ENCODE results near the gene MARK3.

The MARK3 gene

GRCh38 chr14:103528587-103529382 is 143.6 kb downstream of the MARK3 start, which contains the start of gene TRMT61A:
TSS of gene TRMT61A (plus strand) at chr14:103529196. CDS start at chr14:103529979, 783 bp downstream.
- DNase-seq (ENCODE audit: low read depth) = peak; percentile 89
- no peak for TF ChIP-seq CTCF (IDR thresholded peaks at IDR 0.05; ENCODE audit: insufficient read depth, low read depth, low read length, missing control alignments)
- H3K4me3 ChIP-seq (ENCODE audit: low read length) = peak within 1 kb of the TSS; percentile 95

- no peak for DNase-seq (ENCODE audit: low read depth)
- TF ChIP-seq CTCF (IDR thresholded peaks at IDR 0.05; ENCODE audit: insufficient read depth, low read depth, low read length, missing control alignments) = no peak
- peak overlapping the region; percentile 95 for H3K4me3 ChIP-seq (ENCODE audit: low read length)
Observed at GRCh38 chr14:103529383-103530365, 144.5 kb downstream of the MARK3 start.

- no peak for TF ChIP-seq CTCF (IDR thresholded peaks at IDR 0.05; ENCODE audit: insufficient read depth, low read depth, low read length, missing control alignments)
- DNase-seq (ENCODE audit: low read depth) = peak; percentile 34
- peak overlapping the region; percentile 95 for H3K4me3 ChIP-seq (ENCODE audit: low read length)
Observed at GRCh38 chr14:103530390-103530789, 145.2 kb downstream of the MARK3 start.

- no peak for TF ChIP-seq CTCF (IDR thresholded peaks at IDR 0.05; ENCODE audit: insufficient read depth, low read depth, low read length, missing control alignments)
- H3K4me3 ChIP-seq (ENCODE audit: low read length) = no peak overlapping the region
- no peak for DNase-seq (ENCODE audit: low read depth)
Observed at GRCh38 chr14:103530831-103531230, 145.6 kb downstream of the MARK3 start.

- TF ChIP-seq CTCF (IDR thresholded peaks at IDR 0.05; ENCODE audit: insufficient read depth, low read depth, low read length, missing control alignments) = no peak
- DNase-seq (ENCODE audit: low read depth) = no peak
- no peak overlapping the region for H3K4me3 ChIP-seq (ENCODE audit: low read length)
Observed at GRCh38 chr14:103531421-103532215, 146.4 kb downstream of the MARK3 start.

All from epithelial cell of esophagus (primary cell).